ENCODE results near the gene MAPK8IP3. TPM values are rescaled to one million over a fixed set of nuclear protein-coding genes. Genes with fewer than 3 reads are reported as not detected.
A peak's percentile ranks its signal among the peaks of the same experiment; 100 is the strongest.

The MAPK8IP3 gene
- total RNA-seq, 1 donor from 2014 or later, result 94.1 TPM

- peak; percentile 73 for DNase-seq (ENCODE audit: low spot score)
These were observed 106.8 kb downstream of the MAPK8IP3 start for GRCh38 chr16:1812732-1813163.

GRCh38 chr16:1815461-1815860 is 109.5 kb downstream of the MAPK8IP3 start:
- no peak for DNase-seq (ENCODE audit: low spot score)

- no peak for DNase-seq (ENCODE audit: low spot score)
These were observed 110.6 kb downstream of the MAPK8IP3 start for GRCh38 chr16:1816396-1817275.

- DNase-seq (ENCODE audit: low spot score), result no peak
These were observed 111.2 kb downstream of the MAPK8IP3 start for GRCh38 chr16:1817276-1817589.

- no peak for DNase-seq (ENCODE audit: low spot score)
These were observed 111.7 kb downstream of the MAPK8IP3 start for GRCh38 chr16:1817716-1818115.

GRCh38 chr16:1818204-1818872 is 112.3 kb downstream of the MAPK8IP3 start:
- DNase-seq (ENCODE audit: low spot score), result no peak

- no peak for DNase-seq (ENCODE audit: low spot score)
These were observed 113.0 kb downstream of the MAPK8IP3 start for GRCh38 chr16:1818873-1819525.

GRCh38 chr16:1819611-1820010 is 113.6 kb downstream of the MAPK8IP3 start:
- no peak for DNase-seq (ENCODE audit: low spot score)

Other genes starting within 250 kb of the MAPK8IP3 start
- 111 TPM for gene CLCN7, start 231.2 kb upstream of the MAPK8IP3 start, total RNA-seq
- gene PTX4, start 217.3 kb upstream of the MAPK8IP3 start, total RNA-seq, result 0.14 TPM
- 49.8 TPM for gene TELO2, start 212.8 kb upstream of the MAPK8IP3 start, total RNA-seq
- 23.1 TPM for gene TMEM204, start 172.5 kb upstream of the MAPK8IP3 start, total RNA-seq
- gene IFT140, start 94.1 kb upstream of the MAPK8IP3 start, total RNA-seq, result 48.5 TPM
- gene CRAMP1, start 93.8 kb upstream of the MAPK8IP3 start, total RNA-seq, result 21.1 TPM
- 62.7 TPM for gene JPT2, start 27.9 kb upstream of the MAPK8IP3 start, total RNA-seq
- 129 TPM for gene NME3, start 65.3 kb downstream of the MAPK8IP3 start, total RNA-seq
- gene EME2, start 66.6 kb downstream of the MAPK8IP3 start, total RNA-seq, result 31.9 TPM
- gene MRPS34, start 66.9 kb downstream of the MAPK8IP3 start, total RNA-seq, result 87.7 TPM
- gene SPSB3, start 76.4 kb downstream of the MAPK8IP3 start, total RNA-seq, result 57.9 TPM
- 54.4 TPM for gene NUBP2, start 76.8 kb downstream of the MAPK8IP3 start, total RNA-seq
- 29.3 TPM for gene IGFALS, start 87.5 kb downstream of the MAPK8IP3 start, total RNA-seq
- 82.2 TPM for gene HAGH, start 120.6 kb downstream of the MAPK8IP3 start, total RNA-seq
- gene FAHD1, start 121.0 kb downstream of the MAPK8IP3 start, total RNA-seq, result 49.6 TPM
- gene MEIOB, start 166.0 kb downstream of the MAPK8IP3 start, total RNA-seq, result 0.17 TPM
- gene HS3ST6, start 212.2 kb downstream of the MAPK8IP3 start, total RNA-seq, result not detected
- gene MSRB1, start 237.0 kb downstream of the MAPK8IP3 start, total RNA-seq, result 41.2 TPM
- gene RPL3L, start 248.5 kb downstream of the MAPK8IP3 start, total RNA-seq, result not detected